Posterior vena cava (tissue), 2 donors: ENCODE measurements around the gene LMAN2L. TPM values are rescaled to one million over a fixed set of nuclear protein-coding genes. Genes with fewer than 3 reads are reported as not detected.
A peak's percentile ranks its signal among the peaks of the same experiment; 100 is the strongest.
"Not testable (repeated sequence)": the region's sequence is repeated elsewhere in the genome, so short reads cannot be mapped to it uniquely, and the experiment has no call there.

ENCODE experiments used
- DNase-seq: peaks from one replicate; pipeline ENCODE4 v3.0.0-alpha.2; 2020; ENCODE audit warnings: low spot score
- intact Hi-C, 2 donors: fragments of 100-400 bp; cut with DNase I; formaldehyde crosslinking; loops; one replicate each; pipeline versions ENCODE4 v1.14.1 to v1.14.2; 2022 to 2023
- total RNA-seq, 2 donors: library from RNA; stranded (reverse); fragmentation: NEBNext Ultra II Directional; extraction: Animal tissue kit (Norgen Biotek cat#: 25700); gene quantifications; one replicate each; pipeline ENCODE4 v1.2.1, GENCODE V29; 2021
- donor health status: DM: yes; HTN: yes; CAD: no.
- donor health status: DM: yes; HTN: yes; CAD: no.

The LMAN2L gene
- total RNA-seq, 2 donors from 2014 or later, result 9.0 to 14.5 TPM

- peak; percentile 45 for DNase-seq
- intact Hi-C loops, result no loop called here
These were observed 71.1 kb downstream of the LMAN2L start for GRCh38 chr2:96668771-96669170.

- intact Hi-C loops, result not testable (repeated sequence)
- peak; percentile 18 for DNase-seq
These were observed 74.1 kb downstream of the LMAN2L start for GRCh38 chr2:96665717-96666116.

- intact Hi-C loops, result no loop called here
- peak; percentile 80 for DNase-seq
These were observed 74.7 kb downstream of the LMAN2L start for GRCh38 chr2:96665083-96665569.

- intact Hi-C loops, result no loop called here
- no peak for DNase-seq
These were observed 75.4 kb downstream of the LMAN2L start for GRCh38 chr2:96664366-96664925.

GRCh38 chr2:96663829-96664228 lies 76.0 kb downstream of the LMAN2L start:
- intact Hi-C loops, result no loop called here
- peak; percentile 44 for DNase-seq

- intact Hi-C loops, result no loop called here
- DNase-seq, result no peak
These were observed 76.7 kb downstream of the LMAN2L start for GRCh38 chr2:96663177-96663576.

GRCh38 chr2:96662360-96662759 lies 77.5 kb downstream of the LMAN2L start:
- no peak for DNase-seq
- intact Hi-C loops, result no loop called here

GRCh38 chr2:96661324-96661723 lies 78.5 kb downstream of the LMAN2L start:
- peak; percentile 54 for DNase-seq
- intact Hi-C loops, result no loop called here

GRCh38 chr2:96656540-96656939 lies 83.3 kb downstream of the LMAN2L start:
- DNase-seq, result no peak
- intact Hi-C loops, result no loop called here

Other genes starting within 250 kb of the LMAN2L start
- under 1 TPM in 1 of 2 donors, not detected in 1; 0.14 TPM for gene NEURL3, start 234.7 kb downstream of the LMAN2L start, total RNA-seq
- 100 to 1,000 TPM in 1 of 2 donors, 10 to 100 TPM in 1; 67.4 to 179 TPM for gene ARID5A, start 203.3 kb downstream of the LMAN2L start, total RNA-seq
- gene KANSL3, start 101.8 kb downstream of the LMAN2L start, total RNA-seq, result 10 to 100 TPM; 34.0 to 36.1 TPM
- gene FER1L5, start 97.3 kb downstream of the LMAN2L start, total RNA-seq, result under 1 TPM in 1 of 2 donors, not detected in 1; 0.05 TPM
- gene CNNM4, start 20.8 kb upstream of the LMAN2L start, total RNA-seq, result 1 to 10 TPM; 3.4 to 4.0 TPM
- gene CNNM3, start 76.2 kb upstream of the LMAN2L start, total RNA-seq, result 1 to 10 TPM; 6.2 to 8.0 TPM
- 1 to 10 TPM; 2.9 to 4.3 TPM for gene ANKRD23, start 104.0 kb upstream of the LMAN2L start, total RNA-seq
- 10 to 100 TPM; 12.1 to 12.4 TPM for gene ANKRD39, start 118.0 kb upstream of the LMAN2L start, total RNA-seq
- 10 to 100 TPM; 35.0 to 41.6 TPM for gene SEMA4C, start 130.0 kb upstream of the LMAN2L start, total RNA-seq
- 1 to 10 TPM in 1 of 2 donors, under 1 TPM in 1; 0.38 to 1.2 TPM for gene FAM178B, start 246.5 kb upstream of the LMAN2L start, total RNA-seq